ENCODE results near the gene ARRDC4.

DNA sequence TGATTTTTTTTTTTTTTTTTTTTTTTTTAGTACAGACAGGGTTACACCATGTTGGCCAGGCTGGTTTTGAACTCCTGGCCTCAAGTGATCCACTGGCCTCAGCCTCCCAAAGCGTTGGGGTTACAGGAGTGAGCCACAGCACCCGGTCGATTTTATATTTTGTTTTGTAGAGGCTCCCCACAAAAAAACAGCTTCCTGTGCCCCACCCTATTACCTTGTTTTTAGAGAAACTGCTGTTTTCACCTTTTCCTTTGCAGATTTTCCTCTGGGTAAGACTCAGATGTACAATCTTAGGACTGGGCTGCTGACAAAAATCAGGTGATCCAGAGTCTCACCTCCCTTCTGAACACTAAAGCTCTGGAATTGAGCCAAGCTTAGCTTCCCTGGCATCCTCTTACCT is 20.6 kb downstream of the ARRDC4 start:
- TF ChIP-seq YY1 (IDR thresholded peaks at IDR 0.05; ENCODE audit: insufficient read depth, insufficient read length) (no peak), ZNF274 (IDR thresholded peaks at IDR 0.05; ENCODE audit: low read depth, low read length) (no peak)

Measured in NT2/D1 (cell line).